ENCODE measurements around the gene ADAMTSL3.

The ADAMTSL3 gene

GRCh38 chr15:83833569-83833968 lies 179.6 kb downstream of the ADAMTSL3 start:
- TF ChIP-seq CTCF (IDR thresholded peaks at IDR 0.05) (no peak), ZFX (IDR thresholded peaks at IDR 0.05; ENCODE audit: borderline replicate concordance) (no peak)
- H3K27ac ChIP-seq = no peak overlapping the region

- TF ChIP-seq CTCF (IDR thresholded peaks at IDR 0.05) = no peak
- no peak for TF ChIP-seq ZFX (IDR thresholded peaks at IDR 0.05; ENCODE audit: borderline replicate concordance)
- H3K27ac ChIP-seq = no peak overlapping the region
These were observed 181.6 kb downstream of the ADAMTSL3 start for GRCh38 chr15:83835479-83835878.

GRCh38 chr15:83837945-83838571 lies 184.1 kb downstream of the ADAMTSL3 start:
- peak; percentile 80 for TF ChIP-seq CTCF (IDR thresholded peaks at IDR 0.05)
- no peak for TF ChIP-seq ZFX (IDR thresholded peaks at IDR 0.05; ENCODE audit: borderline replicate concordance)
- no peak overlapping the region for H3K27ac ChIP-seq

GRCh38 chr15:83838763-83839162 lies 184.8 kb downstream of the ADAMTSL3 start:
- TF ChIP-seq CTCF (IDR thresholded peaks at IDR 0.05) (no peak), ZFX (IDR thresholded peaks at IDR 0.05; ENCODE audit: borderline replicate concordance) (no peak)
- H3K27ac ChIP-seq = no peak overlapping the region

GRCh38 chr15:83842281-83842680 lies 188.4 kb downstream of the ADAMTSL3 start:
- no peak for TF ChIP-seq CTCF (IDR thresholded peaks at IDR 0.05)
- TF ChIP-seq ZFX (IDR thresholded peaks at IDR 0.05; ENCODE audit: borderline replicate concordance) = no peak

GRCh38 chr15:83843471-83843871 lies 189.5 kb downstream of the ADAMTSL3 start:
- H3K27ac ChIP-seq = no peak overlapping the region
- TF ChIP-seq CTCF (IDR thresholded peaks at IDR 0.05) (no peak), ZFX (IDR thresholded peaks at IDR 0.05; ENCODE audit: borderline replicate concordance) (no peak)

More at GRCh38 chr15:83842281-83842680, 188.4 kb downstream of the ADAMTSL3 start:
- no peak overlapping the region for H3K27ac ChIP-seq

- no peak for TF ChIP-seq CTCF (IDR thresholded peaks at IDR 0.05)
- no peak for TF ChIP-seq ZFX (IDR thresholded peaks at IDR 0.05; ENCODE audit: borderline replicate concordance)
- H3K27ac ChIP-seq = no peak overlapping the region
These were observed 190.8 kb downstream of the ADAMTSL3 start for GRCh38 chr15:83844742-83845141.
